AG09309 (cell line): ENCODE data around the gene RBM43.

Experiments
- DNase-seq: peaks from one replicate; pipeline ENCODE4 v3.0.0-alpha.2; 2010; ENCODE audit warnings: low read depth
- H3K4me3 ChIP-seq: 2 replicates; pipeline ENCODE4 v1.5.1; 2011; ENCODE audit warnings: mild to moderate bottlenecking, low read depth, low read length, moderate library complexity; ENCODE audit not compliant: control insufficient read depth
- CTCF ChIP-seq: IDR thresholded peaks from 2 replicates; pipeline ENCODE4 v1.5.1; 2011; ENCODE audit warnings: mild to moderate bottlenecking, low read depth, low read length, inconsistent platforms; ENCODE audit not compliant: insufficient read depth, control insufficient read depth; ENCODE audit errors: missing control alignments

The RBM43 gene

GRCh38 chr2:151269798-151270568 lies 8.3 kb upstream of the RBM43 start:
- no peak overlapping the region for H3K4me3 ChIP-seq
- TF ChIP-seq CTCF = no peak
- no peak for DNase-seq

GRCh38 chr2:151268085-151268484 lies 6.4 kb upstream of the RBM43 start:
- H3K4me3 ChIP-seq = no peak overlapping the region
- no peak for TF ChIP-seq CTCF
- DNase-seq = no peak

- TF ChIP-seq CTCF = no peak
- no peak overlapping the region for H3K4me3 ChIP-seq
- no peak for DNase-seq
Measured at GRCh38 chr2:151267537-151267936, 5.9 kb upstream of the RBM43 start.

GRCh38 chr2:151265991-151266390 lies 4.3 kb upstream of the RBM43 start:
- TF ChIP-seq CTCF = no peak
- no peak overlapping the region for H3K4me3 ChIP-seq
- DNase-seq = no peak

GRCh38 chr2:151264157-151264825 lies 2.6 kb upstream of the RBM43 start:
- TF ChIP-seq CTCF = no peak
- no peak for DNase-seq
- H3K4me3 ChIP-seq = no peak overlapping the region

- H3K4me3 ChIP-seq = no peak overlapping the region
- no peak for TF ChIP-seq CTCF
- DNase-seq = no peak
Measured at GRCh38 chr2:151262629-151263028, 966 bp upstream of the RBM43 start.

- peak overlapping the region; percentile 81 for H3K4me3 ChIP-seq
- TF ChIP-seq CTCF = no peak
- no peak for DNase-seq
Measured at GRCh38 chr2:151261977-151262291, 271 bp upstream of the RBM43 start.
